HG03064 (cell line): ENCODE data around the gene PCSK5.

Source experiments
- ATAC-seq: cut with Tn5 transposase; IDR thresholded peaks from one replicate; pipeline ENCODE4 v1.9.1; 2021; ENCODE audit warnings: low read depth; ENCODE audit not compliant: unreplicated experiment

Gene PCSK5

GRCh38 chr9:76219560-76220151, 329.2 kb downstream of the PCSK5 start:
- ATAC-seq, result no peak

GRCh38 chr9:76221423-76221822, 330.9 kb downstream of the PCSK5 start:
- ATAC-seq, result no peak

GRCh38 chr9:76223749-76224340, 333.4 kb downstream of the PCSK5 start:
- no peak for ATAC-seq

- ATAC-seq, result no peak
Measured at GRCh38 chr9:76227156-76227555, 336.7 kb downstream of the PCSK5 start.

- no peak for ATAC-seq
Measured at GRCh38 chr9:76231001-76231400, 340.5 kb downstream of the PCSK5 start.

GRCh38 chr9:76232861-76233489, 342.5 kb downstream of the PCSK5 start:
- no peak for ATAC-seq

GRCh38 chr9:76240578-76240977, 350.1 kb downstream of the PCSK5 start:
- ATAC-seq, result no peak

GRCh38 chr9:76245518-76245917, 355.0 kb downstream of the PCSK5 start:
- no peak for ATAC-seq

GRCh38 chr9:76246680-76247079, 356.2 kb downstream of the PCSK5 start:
- ATAC-seq, result no peak

GRCh38 chr9:76247426-76247825, 357.0 kb downstream of the PCSK5 start:
- ATAC-seq, result no peak

- ATAC-seq, result no peak
Measured at GRCh38 chr9:76249309-76249708, 358.8 kb downstream of the PCSK5 start.

GRCh38 chr9:76255781-76256455, 365.4 kb downstream of the PCSK5 start:
- no peak for ATAC-seq

- no peak for ATAC-seq
Measured at GRCh38 chr9:76257311-76257710, 366.8 kb downstream of the PCSK5 start.

GRCh38 chr9:76266649-76267283, 376.3 kb downstream of the PCSK5 start:
- ATAC-seq, result no peak

- no peak for ATAC-seq
Measured at GRCh38 chr9:76267284-76267652, 376.8 kb downstream of the PCSK5 start.

GRCh38 chr9:76269789-76270188, 379.3 kb downstream of the PCSK5 start:
- no peak for ATAC-seq

- no peak for ATAC-seq
Measured at GRCh38 chr9:76271755-76272154, 381.3 kb downstream of the PCSK5 start.

GRCh38 chr9:76289042-76289441, 398.6 kb downstream of the PCSK5 start:
- ATAC-seq, result no peak

GRCh38 chr9:76289703-76290102, 399.2 kb downstream of the PCSK5 start:
- ATAC-seq, result no peak

GRCh38 chr9:76290555-76290954, 400.1 kb downstream of the PCSK5 start:
- no peak for ATAC-seq

GRCh38 chr9:76292246-76292645, 401.8 kb downstream of the PCSK5 start:
- ATAC-seq, result no peak
